Stimulated activated CD4-positive, alpha-beta T cell treated with anti-CD3 and anti-CD28 coated beads, Interleukin-4, amount 100 ng/mL, for 48 hours (primary cell): ENCODE results near the gene ABL1.

ENCODE experiments used
- DNase-seq, 2 donors: peaks; one replicate each; pipeline ENCODE4 v3.0.0-alpha.2; 2020; ENCODE audit warnings: low read depth in 2 of 2

ABL1 gene

DNA sequence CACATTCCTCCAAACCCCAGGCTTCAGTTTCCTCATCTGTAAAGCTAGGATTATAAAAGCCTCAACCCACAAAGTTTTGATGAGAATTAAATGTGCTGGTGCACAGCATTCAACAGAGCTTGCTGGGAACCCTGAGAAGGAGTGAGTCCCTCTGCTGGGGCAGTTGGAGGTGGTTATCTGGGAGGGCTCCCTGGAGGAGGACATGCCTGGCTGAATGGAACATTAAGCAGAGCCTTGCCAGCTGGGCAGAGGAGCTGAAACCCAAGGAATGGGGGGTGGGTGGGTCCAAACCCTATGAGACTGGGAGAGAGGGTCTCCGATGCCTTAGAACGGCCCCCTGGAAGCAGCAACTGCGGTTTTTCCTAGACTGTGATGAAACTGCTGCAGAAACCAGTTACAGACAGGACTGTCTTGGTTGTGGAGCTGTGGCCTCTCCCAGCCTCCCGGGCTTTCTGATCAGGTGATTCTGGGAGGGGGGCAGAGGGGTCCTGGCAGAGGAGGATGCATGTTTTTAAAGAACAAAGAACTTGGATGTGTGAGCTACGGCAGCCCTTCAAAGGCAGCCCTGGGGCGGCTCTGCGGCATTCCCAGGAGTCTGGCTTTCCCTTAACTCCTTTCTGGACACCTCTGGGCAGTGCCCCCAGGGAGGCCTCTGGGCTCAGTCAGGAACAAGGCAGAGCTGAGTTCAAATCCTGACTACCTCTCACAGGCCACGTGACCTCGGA is 83.2 kb downstream of the ABL1 start:
- no peak for DNase-seq

DNA sequence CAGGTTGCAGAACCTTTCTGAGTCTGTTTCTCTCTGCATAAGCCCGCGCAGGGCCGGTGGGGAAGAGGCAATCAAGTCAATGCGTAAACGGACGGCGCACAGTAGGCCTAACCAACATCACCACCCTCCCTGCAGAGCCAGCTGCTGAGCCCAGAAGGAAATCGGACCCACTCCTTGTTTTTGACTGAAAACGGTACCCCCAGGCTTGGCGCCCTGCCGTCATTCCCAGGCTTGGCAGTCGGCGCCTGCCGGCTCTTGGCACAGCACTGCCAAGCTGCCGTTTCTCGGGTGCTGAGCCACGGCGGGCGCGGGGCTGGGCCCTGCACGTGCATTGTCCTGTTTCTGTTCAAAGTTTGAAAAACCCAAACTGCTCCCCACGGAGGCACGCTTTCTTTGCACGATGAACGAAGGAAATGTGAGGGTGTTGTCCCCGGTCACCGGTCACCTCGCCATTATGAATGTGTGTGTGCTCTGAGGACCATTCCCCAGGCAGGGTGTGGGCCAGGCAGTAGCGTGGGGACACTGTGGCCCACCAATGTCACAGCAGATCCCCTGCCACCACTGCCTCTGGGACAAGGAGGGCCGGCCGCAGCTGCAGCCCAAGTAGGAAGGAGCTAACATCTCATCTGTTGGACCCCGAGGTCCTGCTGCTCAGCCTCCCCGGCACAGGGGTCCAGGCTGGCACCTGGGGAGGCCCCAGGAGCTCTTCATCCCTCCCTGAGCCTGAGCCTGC is 83.9 kb downstream of the ABL1 start:
- DNase-seq: no peak

DNA sequence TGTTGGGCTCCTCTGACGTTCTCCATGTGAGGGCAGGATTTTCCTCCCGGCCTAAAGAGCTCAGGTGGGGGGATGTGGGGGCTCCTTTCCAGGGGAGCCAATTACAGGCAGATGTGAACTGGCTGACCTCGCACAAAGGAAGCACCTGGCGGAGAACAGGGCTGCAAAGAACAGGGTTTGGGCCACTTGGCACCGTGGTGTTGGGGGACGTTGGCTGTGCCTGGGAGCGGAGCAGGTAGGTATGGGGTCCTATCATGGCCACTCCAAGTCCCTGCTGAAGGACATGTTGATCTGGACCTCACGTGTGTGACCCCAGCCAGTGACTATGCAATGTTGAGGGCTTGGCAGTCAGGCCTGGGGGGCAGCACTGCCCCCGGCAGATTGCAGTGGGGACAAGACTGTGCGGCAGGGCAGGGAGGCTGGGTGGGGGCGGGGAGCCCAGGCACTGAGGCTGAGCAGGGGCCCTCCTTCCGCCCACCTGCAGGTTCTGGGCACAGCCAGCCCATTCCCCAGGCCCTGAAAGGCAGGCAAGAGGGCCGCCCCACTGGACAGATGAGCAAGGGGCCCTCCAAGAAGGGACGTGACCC is 84.6 kb downstream of the ABL1 start:
- DNase-seq: no peak

DNA sequence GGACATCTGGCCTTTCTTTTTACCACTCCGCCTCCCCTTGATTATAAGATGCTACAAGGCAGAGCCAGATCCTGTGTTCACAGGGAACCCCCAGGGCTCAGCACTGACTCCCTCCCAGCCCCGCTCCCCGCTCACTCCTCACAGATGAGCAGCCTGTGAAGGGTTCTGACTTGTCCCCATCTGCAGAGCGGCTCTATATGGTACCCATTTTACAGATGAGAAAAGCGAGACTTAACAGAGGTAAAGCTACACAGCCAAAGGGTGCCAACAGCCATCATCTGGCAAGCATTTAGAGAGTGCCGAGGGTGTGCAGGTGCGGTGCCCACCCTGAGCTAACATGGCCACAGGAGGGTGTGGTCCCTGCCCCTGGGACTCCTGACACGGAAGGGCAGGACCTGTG is 85.2 kb downstream of the ABL1 start:
- no peak for DNase-seq

DNA sequence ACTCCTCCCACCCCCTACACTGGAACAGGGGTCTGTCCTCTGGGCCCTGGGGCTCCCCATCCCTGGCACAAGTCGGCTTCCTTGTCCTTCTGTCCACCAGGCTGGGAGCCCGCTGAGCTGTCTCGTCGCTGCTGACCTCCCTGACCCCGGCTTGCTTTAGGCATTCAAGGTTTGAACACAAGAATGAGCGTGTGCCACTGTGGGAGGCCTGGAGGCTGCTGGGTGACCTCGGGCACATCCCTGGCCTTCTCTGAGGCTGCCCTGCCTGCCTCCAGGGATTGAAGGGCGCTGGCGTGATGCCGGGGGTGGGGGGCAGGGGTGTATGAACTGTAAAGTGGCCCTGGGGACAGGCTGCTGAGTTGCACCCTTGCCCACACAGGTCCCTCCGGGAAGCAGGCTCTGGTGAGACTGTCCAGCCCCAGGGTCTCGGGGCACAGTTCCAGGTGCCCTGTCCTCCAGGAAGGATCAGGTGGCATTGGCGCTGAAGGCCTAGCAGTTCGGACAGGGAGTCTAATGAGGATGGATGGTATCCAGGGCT is 85.8 kb downstream of the ABL1 start:
- no peak for DNase-seq

DNA sequence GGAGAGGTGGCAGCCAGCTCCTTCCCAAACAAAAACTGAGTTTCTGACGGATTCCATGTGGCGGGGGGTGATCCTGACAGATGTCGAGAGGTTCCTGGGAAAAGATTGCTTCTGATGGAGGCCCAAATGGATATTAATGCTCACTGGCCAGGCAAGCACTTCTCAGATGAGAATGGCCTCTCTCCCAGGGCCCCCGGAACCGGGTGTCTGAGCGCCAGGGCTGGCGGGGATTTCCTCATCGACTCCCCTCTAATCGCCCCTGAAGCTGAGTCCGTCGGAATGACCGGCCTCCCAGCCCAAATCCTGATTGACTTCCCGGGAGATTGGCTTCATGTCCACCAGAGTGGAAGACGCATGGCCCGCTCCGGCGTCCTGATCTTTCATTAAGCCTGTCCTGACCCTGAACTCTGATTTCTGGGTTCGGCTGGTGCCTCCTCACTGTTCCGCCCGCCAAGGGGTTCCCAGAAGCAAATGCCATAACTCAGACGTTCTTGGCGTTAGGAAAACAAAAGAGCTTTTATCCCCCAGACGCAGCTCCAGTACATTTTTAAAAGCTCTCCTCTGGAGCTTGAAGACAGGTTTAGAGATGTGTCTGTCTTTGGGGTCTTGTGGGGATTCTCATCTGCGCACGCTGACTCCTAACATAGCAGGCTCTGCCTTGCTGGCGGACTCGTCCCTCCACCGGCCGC is 86.4 kb downstream of the ABL1 start:
- no peak for DNase-seq

DNA sequence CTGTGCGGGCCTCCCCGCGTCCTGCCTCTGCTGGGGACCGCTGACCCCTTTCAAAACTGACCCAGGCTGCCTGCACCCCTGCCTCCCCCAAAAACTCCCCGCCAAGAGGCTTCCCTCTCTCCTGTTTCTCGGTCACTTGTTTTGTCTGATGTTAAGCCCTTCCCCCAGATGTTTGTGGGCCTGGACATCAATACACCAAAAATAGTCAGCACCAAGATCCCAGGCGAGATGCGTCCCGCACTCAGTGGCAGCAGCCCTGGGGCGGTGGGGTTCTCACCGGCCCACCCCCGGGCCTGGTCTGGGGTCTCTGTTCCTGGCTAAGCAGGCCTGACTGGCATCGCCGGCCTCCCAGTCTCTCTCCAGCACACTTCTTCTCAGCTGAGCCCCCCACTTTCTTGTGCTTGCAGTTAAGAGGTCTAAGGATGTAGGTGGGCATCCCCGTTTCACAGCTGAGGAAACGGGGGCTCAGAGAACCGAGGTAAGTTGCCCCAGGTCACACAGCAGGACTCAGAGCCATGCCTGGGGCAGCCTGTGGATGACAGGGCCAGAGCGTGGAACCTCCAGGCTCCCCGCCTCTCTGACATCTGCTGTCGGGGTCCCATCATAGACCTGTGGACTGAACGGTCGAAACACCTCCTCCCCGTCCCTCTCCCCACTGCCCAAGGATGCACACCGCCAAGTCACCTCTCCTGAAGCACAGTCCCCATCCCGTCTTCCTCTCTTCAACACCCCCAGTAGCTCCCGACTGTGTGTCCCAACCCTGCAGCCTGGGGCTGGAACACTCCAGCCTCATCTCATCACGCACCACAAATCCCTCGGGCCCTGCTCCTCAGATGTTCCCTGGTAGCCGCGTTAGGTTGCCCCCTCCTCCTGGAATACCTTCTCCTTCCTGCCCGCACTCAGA is 87.2 kb downstream of the ABL1 start:
- no peak for DNase-seq

DNA sequence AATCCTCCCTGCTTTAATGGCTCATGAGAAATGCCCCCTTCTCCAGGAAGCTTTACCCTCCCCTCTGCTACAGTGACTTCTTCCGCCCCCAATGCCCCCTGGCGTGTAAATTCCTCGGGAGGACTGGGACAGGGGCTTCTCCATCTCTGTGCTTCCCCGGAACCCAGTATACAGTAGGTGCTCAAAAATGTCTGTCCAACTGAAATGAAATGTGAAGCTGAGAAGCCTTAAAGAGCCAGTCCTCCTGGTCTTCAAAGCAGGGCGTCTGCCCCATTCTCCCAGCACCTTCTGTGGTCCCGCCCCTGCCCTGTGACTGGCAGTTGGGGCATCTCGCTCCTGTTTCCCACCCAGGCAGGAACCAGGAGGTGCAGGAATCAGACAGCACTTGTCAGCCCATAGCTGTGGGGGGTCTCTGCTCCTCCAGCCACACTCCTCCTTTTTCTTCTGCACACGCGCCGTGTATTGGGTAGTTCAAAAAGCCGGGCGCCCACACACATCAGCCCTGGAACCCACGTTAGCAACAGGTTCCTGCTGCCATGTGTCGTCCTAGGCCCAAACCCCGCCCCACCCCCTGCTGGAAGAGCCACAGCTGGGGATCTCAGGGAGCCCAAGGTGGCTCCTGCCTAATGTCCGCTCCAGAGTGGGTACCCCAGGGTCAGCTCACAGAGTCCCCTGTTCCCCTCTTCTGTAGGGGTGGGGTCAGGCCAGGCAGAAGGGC is 88.0 kb downstream of the ABL1 start:
- DNase-seq: no peak

DNA sequence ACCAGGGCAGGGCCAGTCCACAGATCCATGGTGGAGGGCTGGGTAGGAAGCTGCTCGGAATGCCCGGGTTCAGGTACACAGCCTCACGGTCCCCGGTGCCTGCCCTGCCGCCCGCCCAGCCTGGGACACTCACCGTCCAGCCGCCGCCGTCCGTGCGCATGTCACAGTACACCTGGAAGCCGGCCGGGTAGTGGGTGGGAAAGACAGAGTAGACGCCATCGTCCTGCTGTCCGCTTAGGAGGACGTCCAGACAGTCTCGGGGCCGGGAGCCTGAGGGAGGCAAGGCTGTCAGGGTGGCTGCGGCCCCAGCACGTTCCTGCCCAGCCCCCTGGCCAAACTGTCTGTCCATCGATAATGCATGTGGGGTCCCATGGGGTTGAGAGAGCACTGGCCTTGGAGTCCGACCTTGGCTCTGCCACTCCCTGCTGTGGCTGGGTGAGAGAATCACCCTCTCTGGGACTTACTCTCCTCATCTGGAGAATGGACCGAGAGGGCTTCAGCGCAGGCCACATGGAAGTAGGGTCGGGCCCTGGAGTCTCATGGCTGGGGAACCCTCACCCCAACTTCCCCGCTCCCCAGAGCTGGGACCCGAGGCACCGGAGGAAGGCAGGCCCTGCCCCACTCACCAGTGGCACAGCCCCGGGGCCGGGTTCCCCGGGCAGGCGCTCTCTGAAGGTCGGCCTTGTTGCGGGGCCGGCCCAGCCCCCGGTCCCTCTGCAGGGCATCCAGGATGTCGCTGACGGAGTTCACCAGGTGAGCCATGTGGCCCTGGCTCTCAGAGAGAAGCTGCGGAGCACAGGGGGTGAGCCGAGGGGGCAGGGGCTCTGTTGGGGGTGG is 88.8 kb downstream of the ABL1 start:
- no peak for DNase-seq

DNA sequence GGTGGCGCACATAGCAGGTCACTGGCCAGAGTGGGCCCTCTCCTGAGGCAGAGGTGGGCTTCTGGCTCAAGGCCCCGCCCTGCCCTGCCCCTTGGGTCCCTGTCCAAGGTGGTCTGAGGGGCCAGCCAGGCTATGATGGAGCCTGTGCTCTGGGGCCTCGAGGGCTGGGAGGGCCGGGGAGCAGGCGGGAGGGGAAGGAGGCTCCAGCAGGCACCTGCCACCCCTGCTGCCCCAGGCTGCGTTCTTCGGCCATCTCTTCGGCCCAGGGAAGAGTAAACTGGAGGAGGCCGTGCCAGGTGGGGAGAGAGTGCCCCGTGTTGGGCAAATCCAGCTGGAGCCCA is 89.4 kb downstream of the ABL1 start:
- DNase-seq: no peak

DNA sequence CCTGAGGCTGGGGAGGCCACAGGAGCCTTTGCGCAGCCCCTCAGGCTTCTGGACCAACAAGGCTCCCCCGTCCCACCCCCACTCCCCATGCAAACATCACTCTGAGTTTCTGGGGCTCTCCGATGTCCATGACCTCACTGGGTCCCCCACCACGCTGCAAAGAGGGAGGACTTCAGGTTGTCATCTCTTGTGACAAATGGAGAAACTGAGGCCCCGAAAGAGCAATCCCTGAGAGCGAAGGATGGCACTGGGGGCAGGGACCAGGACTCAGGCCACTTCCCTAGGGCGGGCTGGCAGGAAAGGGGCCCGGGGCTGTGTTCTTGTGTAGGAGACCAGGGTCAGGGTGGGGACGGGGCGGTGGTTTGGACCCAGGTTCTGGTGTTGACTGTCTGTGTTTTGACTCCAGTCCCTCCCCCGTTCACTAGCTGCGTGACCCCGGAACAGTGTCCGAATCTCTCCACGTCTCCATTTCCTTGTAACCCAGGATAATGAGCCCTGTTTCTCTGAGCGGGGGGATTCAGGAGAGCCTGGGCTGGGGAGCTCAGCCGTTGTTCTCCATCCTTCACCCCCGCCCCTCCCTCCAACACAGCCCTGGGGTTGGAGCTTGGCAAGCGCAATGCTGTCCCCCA is 90.1 kb downstream of the ABL1 start:
- no peak for DNase-seq

DNA sequence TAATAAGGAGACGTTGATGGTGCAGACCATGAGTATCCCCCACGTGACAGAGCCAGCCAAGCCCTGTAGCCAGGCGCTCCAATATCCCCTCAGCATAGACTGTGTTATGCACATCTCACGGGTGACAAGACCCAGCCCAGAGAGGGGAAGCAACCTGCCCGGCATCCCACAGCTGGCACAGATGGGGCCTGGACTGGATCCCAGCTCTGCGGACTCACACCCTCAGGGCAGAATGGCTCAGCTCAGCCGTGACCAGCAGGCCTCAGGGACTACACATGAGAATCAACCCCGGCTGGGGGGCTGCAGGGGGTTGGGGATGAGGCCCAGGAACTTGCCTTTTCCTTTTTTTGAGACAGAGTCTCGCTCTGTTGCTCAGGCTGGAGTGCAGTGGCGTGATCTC is 92.3 kb downstream of the ABL1 start:
- DNase-seq: no peak

DNA sequence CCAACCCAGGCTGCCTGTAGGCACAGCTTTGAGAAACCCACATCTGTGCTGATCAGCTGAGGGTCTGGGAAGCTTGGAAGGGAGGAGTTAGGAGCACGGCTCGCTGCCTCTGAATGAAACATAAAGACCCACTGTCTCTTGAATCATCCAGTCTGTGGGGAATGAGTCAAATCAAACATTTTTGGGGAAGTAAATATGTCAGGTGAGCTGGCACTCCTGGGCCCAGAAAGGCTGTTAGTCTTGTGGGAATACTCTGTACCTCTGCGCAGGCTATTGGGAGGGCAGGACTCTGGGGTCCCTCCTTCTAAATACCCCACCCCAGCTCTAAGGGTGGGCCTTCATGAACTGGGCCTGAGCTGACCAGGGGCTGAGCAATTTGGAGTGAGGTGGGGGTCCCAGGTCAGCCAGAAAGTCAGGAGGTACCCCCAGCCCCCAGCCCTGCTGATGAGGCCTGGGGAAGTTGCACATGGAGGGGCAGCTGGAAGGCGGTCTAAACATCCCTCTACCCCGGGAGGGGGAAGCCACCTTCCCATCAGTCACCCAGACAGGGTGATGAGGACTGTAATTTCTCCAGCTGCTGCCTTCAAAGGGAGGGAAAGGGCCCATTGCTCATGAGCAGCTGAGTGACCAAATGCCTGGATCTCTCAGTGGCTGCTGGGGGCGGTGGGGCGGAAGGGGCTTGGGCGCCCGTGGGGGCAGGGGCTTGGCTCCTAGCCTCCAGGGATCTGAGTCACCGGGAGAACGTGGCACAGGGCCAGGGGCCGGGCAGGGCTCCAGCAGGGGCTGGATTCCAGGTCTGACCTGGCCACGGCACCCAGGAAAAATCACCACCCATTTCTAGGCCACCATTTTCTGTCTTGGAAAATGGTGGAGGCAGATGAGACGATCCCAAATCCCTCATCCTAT is 93.2 kb downstream of the ABL1 start:
- DNase-seq: no peak

DNA sequence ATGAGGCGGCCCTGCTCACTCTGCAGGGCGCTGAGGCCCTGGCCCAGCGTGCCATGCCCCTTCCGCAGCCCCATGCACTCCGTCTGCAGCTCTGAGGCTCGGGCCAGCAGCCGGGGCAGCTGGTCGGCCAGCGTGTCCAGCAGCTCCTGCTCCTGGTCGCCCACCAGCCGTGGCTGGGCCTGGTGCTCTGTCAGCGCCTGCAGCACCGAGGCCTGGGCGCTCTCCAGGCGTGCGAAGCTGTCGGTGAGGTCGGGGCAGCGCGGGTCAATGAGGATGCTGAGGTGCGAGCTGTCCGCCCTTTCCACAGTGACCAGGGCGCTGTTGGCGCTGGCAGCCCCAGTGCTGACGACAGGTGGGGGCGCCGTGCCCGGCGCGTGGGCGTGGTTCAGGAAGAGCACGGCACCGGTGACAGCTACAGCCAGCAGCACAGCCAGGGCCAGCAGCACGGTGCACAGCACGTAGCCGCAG is 94.6 kb downstream of the ABL1 start:
- no peak for DNase-seq

DNA sequence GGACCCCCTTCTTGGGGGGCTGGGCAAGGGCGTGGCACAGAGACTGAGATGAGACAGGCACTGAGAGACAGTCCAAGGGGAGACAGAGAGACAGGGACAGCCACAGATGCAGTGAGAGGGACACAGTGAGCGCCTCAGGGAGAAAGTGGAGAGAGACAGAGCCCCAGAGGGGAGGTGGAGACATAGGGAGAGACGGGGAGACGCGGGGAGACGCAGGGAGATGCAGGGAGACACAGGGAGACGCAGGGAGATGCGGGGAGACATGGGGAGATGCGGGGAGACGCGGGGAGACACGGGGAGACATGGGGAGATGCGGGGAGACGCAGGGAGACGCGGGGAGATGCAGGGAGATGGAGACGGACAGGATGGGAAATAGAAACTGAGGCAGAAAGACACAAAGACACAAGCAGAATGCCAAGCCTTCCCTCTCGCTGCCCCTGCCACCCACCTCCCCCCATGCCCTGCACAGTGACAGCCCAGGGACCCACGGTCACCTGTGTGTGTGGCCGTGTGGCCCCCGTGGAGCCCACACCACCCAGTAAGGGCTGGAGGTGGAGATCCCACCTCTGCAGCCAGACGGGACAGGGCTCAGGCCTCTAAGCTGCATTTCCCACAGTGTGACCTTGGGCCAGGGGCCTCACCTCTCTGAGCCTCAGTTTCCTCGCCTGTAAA is 95.2 kb downstream of the ABL1 start:
- no peak for DNase-seq

DNA sequence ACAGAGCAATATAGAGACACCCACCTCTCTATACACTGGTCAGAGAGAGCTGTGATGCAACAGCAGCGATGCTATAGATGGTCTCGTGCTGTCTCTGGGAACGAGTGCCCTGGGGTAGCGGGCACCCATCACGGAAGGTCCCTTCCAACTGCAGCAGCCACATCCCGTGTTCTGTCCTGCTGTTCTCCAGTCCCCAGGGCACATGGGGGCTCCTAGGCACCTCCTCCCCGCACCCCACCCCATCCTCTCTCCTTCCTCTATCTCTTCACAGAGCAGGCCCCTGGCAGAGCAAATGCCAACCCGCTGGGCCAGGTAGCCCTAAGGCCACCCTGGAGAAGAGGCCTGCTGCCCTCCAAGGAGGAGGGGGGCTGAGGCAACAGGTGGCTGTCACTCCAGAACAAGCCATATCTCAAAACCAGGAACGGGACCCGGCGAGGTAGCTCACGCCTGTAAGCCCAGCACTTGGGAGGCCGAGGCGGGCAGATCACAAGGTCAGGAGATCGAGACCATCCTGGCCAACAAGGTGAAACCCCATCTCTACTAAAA is 95.8 kb downstream of the ABL1 start:
- DNase-seq: no peak

DNA sequence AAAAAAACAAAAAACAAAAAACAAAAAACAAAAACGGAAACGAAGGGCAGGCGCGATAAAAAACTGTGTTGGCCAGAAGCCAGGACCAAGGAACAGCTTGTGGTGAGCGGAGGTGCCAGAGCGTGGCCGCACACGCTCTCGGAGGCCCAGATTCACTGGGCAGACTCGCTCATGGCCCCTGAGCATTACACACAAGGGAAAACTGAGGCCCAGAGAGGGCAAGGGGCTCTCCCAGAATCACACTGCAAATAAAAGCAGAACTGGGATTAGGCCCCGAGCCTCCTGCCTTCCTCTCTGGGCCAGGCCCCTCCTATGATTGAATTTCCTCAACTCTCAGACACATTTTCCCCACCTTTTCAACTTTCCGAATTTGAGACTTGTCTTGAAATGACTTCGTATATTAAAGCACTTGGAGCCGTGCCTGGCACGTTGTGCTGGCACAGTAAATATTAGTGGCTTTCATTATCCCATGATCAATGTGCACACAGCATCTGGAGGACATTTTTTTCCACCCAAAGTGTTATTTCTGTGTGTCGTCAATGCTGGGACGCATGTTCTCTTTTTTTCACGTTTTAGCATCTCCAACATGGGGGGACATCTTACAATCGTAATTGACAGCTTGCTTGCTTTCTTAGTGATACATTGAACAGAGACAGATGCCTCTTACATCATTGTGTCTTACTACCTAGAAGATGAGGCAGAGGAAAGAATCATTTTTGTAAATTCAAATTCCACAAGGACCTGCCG is 96.6 kb downstream of the ABL1 start:
- DNase-seq: no peak
